Esophagus squamous epithelium (tissue), 4 donors: ENCODE results near the gene RAB20.

Source experiments
- POLR2A ChIP-seq, 4 donors: fragments of 450-650 bp; IDR thresholded peaks; one replicate each; pipeline ENCODE4 v1.6.1; 2017; ENCODE audit warnings: antibody characterized with exemption in 4 of 4, mild to moderate bottlenecking in 4 of 4, moderate library complexity in 3 of 4
- TF ChIP-seq, protein P1 (sequence below), 6 experiments: fragments of 450-650 bp in 4 of 6; fragments of 200-600 bp in 2 of 6; sonication (generic) in 2 of 6; IDR thresholded peaks; one replicate each; pipeline ENCODE4 v1.5.1; 2016 to 2019; ENCODE audit warnings: antibody characterized with exemption in 6 of 6, mild to moderate bottlenecking in 4 of 6, moderate library complexity in 4 of 6

DNA sequence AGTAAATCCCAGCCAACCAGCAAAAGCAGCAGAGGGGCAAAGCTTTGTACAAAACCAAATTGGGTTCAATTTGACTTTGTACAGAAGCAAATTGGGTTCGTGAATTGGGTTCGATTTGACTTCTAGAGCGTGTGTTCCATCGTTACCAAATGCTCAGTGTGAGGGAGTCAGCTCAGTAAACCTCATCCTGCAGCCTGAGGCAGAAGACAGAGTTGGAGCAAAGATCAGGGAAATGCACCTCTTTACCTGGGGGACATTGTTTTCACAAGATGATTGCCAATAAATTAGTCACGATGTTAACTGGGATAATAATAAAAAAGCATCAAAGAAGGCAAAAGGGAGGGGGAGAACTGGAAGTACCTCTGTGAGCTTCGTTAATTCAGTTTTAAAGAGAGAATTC lies 1.5 kb downstream of the RAB20 start:
- no peak for TF ChIP-seq POLR2A (IDR thresholded peaks at IDR 0.05)
- TF ChIP-seq, protein P1, sequence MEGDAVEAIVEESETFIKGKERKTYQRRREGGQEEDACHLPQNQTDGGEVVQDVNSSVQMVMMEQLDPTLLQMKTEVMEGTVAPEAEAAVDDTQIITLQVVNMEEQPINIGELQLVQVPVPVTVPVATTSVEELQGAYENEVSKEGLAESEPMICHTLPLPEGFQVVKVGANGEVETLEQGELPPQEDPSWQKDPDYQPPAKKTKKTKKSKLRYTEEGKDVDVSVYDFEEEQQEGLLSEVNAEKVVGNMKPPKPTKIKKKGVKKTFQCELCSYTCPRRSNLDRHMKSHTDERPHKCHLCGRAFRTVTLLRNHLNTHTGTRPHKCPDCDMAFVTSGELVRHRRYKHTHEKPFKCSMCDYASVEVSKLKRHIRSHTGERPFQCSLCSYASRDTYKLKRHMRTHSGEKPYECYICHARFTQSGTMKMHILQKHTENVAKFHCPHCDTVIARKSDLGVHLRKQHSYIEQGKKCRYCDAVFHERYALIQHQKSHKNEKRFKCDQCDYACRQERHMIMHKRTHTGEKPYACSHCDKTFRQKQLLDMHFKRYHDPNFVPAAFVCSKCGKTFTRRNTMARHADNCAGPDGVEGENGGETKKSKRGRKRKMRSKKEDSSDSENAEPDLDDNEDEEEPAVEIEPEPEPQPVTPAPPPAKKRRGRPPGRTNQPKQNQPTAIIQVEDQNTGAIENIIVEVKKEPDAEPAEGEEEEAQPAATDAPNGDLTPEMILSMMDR (IDR thresholded peaks at IDR 0.05) = no peak
